Heart right ventricle (tissue), 16 donors: ENCODE results near the gene NFIC. TPM values are rescaled to one million over a fixed set of nuclear protein-coding genes. Genes with fewer than 3 reads are reported as not detected.

Experiments used
- ATAC-seq, 8 donors: fragments of 200-7000 bp; cut with Tn5 transposase; one replicate each; pipeline ENCODE4 v1.9.1; 2020; ENCODE audit warnings: mild to moderate bottlenecking in 8 of 8, moderate library complexity in 8 of 8, moderate number of reproducible peaks in 1 of 8
- DNase-seq, 2 donors: peaks; one replicate each; pipeline ENCODE4 v3.0.0-alpha.2; 2020
- H3K27ac ChIP-seq, 10 donors: fragments of 200-600 bp; sonication (generic) in 2 of 10; one replicate each; pipeline versions ENCODE4 v1.5.0 to v1.8.0; 2020 to 2022; ENCODE audit warnings: mild to moderate bottlenecking in 3 of 10
- H3K27me3 ChIP-seq, 7 donors: fragments of 200-600 bp; one replicate each; pipeline ENCODE4 v1.8.0; 2021 to 2022; ENCODE audit warnings: mild to moderate bottlenecking in 2 of 7
- H3K36me3 ChIP-seq, 9 donors: fragments of 200-600 bp; sonication (generic) in 1 of 9; one replicate each; pipeline versions ENCODE4 v1.5.0 to v1.8.0; 2020 to 2022; ENCODE audit warnings: mild to moderate bottlenecking in 2 of 9
- H3K4me1 ChIP-seq, 9 donors: fragments of 200-600 bp; sonication (generic) in 1 of 9; one replicate each; pipeline versions ENCODE4 v1.5.0 to v1.8.0; 2020 to 2022; ENCODE audit warnings: mild to moderate bottlenecking in 4 of 9
- H3K4me3 ChIP-seq, 10 donors: fragments of 200-600 bp; sonication (generic) in 2 of 10; one replicate each; pipeline versions ENCODE4 v1.5.0 to v1.8.0; 2020 to 2022; ENCODE audit warnings: mild to moderate bottlenecking in 7 of 10, moderate library complexity in 2 of 10
- H3K9me3 ChIP-seq, 11 donors: fragments of 200-600 bp in 10 of 11; sonication (generic) in 2 of 11; one replicate each; pipeline versions ENCODE4 v1.5.0 to v1.8.0; 2013 to 2022; ENCODE audit warnings: mild to moderate bottlenecking in 2 of 11, control low read depth in 1 of 11, moderate library complexity in 1 of 11
- WGBS, 2 donors: extraction: QIAGEN DNeasy Blood & Tissue Kit; methylation state at CpG; one replicate each; pipeline ENCODE4 v1.1.7; 2013; ENCODE audit warnings: inconsistent platforms in 1 of 2; 5-methylcytosine and 5-hydroxymethylcytosine counted together
- intact Hi-C, 10 donors: fragments of 100-400 bp; cut with DNase I; formaldehyde crosslinking; loops; one replicate each; pipeline versions ENCODE4 v1.11.1 to v1.14.2; 2022
- polyA plus RNA-seq, 2 donors: library from polyadenylated mRNA; stranded (reverse); fragments of 200-250 nt; gene quantifications; one replicate each; pipeline ENCODE4 v1.2.3, GENCODE V29; 2013
- total RNA-seq, 10 donors: library from RNA; stranded (reverse); fragmentation: NEBNext Ultra II Directional in 3 of 10; extraction: Animal tissue kit (Norgen Biotek cat#: 25700) in 3 of 10; gene quantifications; one replicate each; pipeline versions ENCODE4 v1.2.1 to v1.2.4, GENCODE V29; 2021 to 2023
- TF ChIP-seq, protein P1 (sequence below), 9 donors: fragments of 200-600 bp; sonication (generic) in 2 of 9; IDR thresholded peaks; one replicate each; pipeline versions ENCODE4 v1.5.0 to v1.8.0; 2021 to 2022; ENCODE audit warnings: antibody characterized with exemption in 9 of 9, mild to moderate bottlenecking in 5 of 9, moderate library complexity in 1 of 9
- donor health status: Arrhythmogenic right ventricular cardiomyopathy.
- donor health status: ischemic (EF 13 %, LVEDD 7.1; RV severe dilation, severe dysfunction).
- donor health status: healthy with polysubstance abuse.
- donor health status: DM: no; HTN: yes; CAD: no.
- donor health status: DM: no; HTN: no; CAD: no.
- donor health status: ischemic (EF 25% LVEDD 6.9; RV normal size, moderate dysfunction).
- donor health status: ischemic (EF 25% LVEDD 5.7; RV mildly dilated, moderate dysfunction).
- donor health status: healthy.
- donor health status: DM: yes; HTN: yes; CAD: no.
- donor health status: Ischemic cardiomyopathy.
- donor health status: ischemic (EF 35%, LVEDD 5.7; RV mildly dilated, moderate dysfunction).
- donor health status: nonischemic (EF 11% LVEDD 7.7; RV severe dilation, severe dysfunction).
- donor health status: DM: yes; HTN: yes; CAD: no.
- donor health status: PGD.
- donor health status: ischemic (EF 29% LVEDD 5.4; RV normal size, mild dysfunction).
- donor health status: nonischemic (EF 23%, LVEDD 6.1; RV moderate dilation, normal function).

Gene NFIC
- total and polyA plus RNA-seq, 12 donors: 52.3 to 217 (median 157) TPM

DNA sequence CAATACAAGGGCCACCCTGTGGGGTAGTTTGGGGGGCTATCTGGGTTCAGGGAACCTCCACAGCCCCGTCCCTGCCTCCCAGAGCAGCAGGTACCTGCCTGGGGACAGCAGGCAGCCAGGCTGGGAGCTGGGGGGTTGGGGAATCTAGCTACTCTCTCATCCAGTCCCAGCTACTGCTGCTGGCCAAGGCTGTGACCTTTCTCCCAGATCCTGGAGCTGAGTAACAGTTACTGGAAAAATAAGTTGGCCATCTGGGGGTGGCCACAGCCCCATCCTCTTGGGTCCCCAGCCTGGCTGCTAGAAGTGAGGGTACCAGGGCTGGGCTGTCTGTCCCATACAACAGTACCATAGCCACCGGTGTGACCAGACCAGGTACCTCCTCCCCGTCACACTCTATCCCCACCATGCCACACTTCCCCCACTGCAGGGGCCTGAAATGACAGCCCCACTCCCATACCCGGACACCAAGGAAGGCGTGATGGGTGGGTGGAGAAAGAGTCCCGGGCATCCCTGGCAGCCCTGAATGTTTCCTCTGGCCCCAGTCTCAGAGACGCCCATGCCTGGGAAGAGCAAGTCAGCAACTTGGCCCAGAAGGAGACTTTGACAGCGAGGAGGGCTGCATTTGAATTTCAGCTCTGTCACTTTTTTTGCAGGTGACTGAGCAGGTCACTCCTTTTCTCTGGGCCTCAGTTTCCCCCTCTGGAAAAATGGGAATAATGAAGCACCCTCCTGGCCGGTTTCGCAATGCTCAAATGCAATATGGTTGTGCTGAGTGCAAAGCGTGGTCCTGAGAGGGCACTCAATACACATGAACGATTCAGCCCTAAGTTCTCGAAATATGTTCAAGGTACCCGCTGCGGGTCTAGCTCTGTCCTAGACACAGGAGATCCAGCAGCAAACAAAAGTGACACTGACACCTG, 30.7 kb upstream of the NFIC start:
- Histone ChIP-seq H3K9me3 (no peaks in the 10 kb centered on the region), H3K36me3 (no peaks in the 10 kb centered on the region), H3K27ac (peak overlapping the region; percentile 83 to 97 (median 92)), H3K4me3 (no peak overlapping the region), H3K4me1 (peaks cover 20 to 40% (median 34%) of the 10 kb centered on the region in 9 donors), H3K27me3 (no peaks in the 10 kb centered on the region)
- intact Hi-C loops: loop anchor here in 3 of 10 donors (2.0 to 5.0 kb wide), 3 partner anchors 67 to 97 kb away; no protein-coding TSS in a partner anchor
- DNase-seq (peak; percentile 46 to 63), ATAC-seq (peak; percentile 24 to 77 (median 57))
- WGBS, 2 donors: 75 to 78% methylated on average over 15 of the region's 15 CpGs
- TF ChIP-seq, protein P1, sequence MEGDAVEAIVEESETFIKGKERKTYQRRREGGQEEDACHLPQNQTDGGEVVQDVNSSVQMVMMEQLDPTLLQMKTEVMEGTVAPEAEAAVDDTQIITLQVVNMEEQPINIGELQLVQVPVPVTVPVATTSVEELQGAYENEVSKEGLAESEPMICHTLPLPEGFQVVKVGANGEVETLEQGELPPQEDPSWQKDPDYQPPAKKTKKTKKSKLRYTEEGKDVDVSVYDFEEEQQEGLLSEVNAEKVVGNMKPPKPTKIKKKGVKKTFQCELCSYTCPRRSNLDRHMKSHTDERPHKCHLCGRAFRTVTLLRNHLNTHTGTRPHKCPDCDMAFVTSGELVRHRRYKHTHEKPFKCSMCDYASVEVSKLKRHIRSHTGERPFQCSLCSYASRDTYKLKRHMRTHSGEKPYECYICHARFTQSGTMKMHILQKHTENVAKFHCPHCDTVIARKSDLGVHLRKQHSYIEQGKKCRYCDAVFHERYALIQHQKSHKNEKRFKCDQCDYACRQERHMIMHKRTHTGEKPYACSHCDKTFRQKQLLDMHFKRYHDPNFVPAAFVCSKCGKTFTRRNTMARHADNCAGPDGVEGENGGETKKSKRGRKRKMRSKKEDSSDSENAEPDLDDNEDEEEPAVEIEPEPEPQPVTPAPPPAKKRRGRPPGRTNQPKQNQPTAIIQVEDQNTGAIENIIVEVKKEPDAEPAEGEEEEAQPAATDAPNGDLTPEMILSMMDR (IDR thresholded peaks at IDR 0.05): no peak

DNA sequence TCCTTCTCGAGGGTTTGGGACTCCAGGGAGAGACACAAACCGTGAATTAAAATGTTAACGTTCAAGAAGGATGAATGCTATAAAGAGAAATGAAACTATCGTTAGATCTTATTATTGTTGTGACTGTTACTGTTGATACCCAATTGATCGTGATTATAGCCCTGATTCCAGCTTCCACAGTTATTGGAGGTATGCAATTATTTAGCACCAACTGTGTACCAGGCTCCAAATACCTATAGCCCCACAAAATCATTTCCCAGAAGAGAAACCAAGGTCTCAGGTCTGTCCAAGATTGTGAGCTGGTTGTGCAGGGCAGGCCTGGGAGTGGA, 30.1 kb upstream of the NFIC start:
- H3K4me1 ChIP-seq: peaks cover 20 to 40% (median 34%) of the 10 kb centered on the region in 9 donors
- H3K4me3 ChIP-seq: no peak overlapping the region
- no peak for DNase-seq
- H3K36me3 ChIP-seq: no peaks in the 10 kb centered on the region
- ATAC-seq: no peak
- H3K27me3 ChIP-seq: no peaks in the 10 kb centered on the region
- H3K27ac ChIP-seq: peak overlapping the region; percentile 83 to 97 (median 92)
- TF ChIP-seq, protein P1 (IDR thresholded peaks at IDR 0.05): no peak
- intact Hi-C loops: loop anchor here in 3 of 10 donors (2.0 to 5.0 kb wide), 3 partner anchors 66 to 96 kb away; no protein-coding TSS in a partner anchor
- no peaks in the 10 kb centered on the region for H3K9me3 ChIP-seq
- 49 to 55% methylated on average over 5 of the region's 5 CpGs for WGBS, 2 donors

DNA sequence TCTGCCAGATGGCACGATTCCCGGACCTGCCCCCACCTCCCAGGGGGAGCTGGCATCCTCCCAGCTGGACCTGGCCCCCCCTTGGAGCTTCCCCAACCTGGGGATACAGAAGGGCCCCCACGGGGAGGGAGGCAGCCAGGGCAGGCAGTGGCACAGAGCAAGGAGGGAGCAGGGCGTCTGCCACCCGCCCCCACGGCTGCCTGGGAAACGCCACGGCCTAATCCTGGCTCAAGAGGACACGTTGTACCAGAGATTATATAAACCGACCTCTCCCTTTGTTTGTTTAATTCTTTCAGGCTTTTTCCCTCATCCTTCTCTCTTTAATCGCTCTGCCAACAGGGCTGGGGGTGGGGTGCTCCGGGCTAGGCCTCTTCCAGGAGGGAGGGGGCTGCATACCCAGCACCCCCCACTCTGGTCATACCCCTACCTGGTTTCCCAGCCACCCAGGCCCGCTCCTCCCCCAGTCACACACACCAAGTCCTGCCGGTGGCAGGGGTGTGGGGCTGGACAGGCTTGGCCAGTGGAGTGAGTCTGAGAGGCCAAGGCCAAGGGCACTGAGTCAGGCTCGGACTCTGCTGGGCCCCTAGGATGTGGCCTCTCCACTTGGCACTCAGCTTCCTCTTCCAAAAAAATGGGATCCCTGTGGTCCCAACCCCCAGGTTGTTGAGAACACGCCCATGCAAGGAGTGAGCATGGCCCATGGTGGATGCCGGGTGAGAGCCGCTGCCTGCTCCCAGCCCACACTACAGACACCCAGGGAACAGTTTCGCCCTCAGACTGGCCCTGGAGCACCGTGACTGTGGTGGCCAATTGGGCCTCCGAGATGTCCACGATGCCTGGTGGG, 29.5 kb upstream of the NFIC start:
- Histone ChIP-seq H3K27me3 (no peaks in the 10 kb centered on the region), H3K4me1 (peaks cover 20 to 40% (median 34%) of the 10 kb centered on the region in 9 donors), H3K36me3 (no peaks in the 10 kb centered on the region), H3K9me3 (no peaks in the 10 kb centered on the region), H3K27ac (peak overlapping the region; percentile 83 to 97 (median 92)), H3K4me3 (no peak overlapping the region)
- intact Hi-C loops: loop anchor here in 3 of 10 donors (2.0 to 5.0 kb wide), 3 partner anchors 65 to 95 kb away; no protein-coding TSS in a partner anchor
- DNase-seq: peak; percentile 83 to 87
- TF ChIP-seq, protein P1 (IDR thresholded peaks at IDR 0.05): no peak
- ATAC-seq: peak; percentile 87 to 97 (median 94)
- 31 to 41% methylated on average over 22 of the region's 22 CpGs for WGBS, 2 donors
